ENCODE results near the gene LSM2. TPM values are rescaled to one million over a fixed set of nuclear protein-coding genes. Genes with fewer than 3 reads are reported as not detected.

Gene LSM2
- total and polyA plus RNA-seq, 2 donors from 2014 or later: 41.6 to 70.6 TPM

DNA sequence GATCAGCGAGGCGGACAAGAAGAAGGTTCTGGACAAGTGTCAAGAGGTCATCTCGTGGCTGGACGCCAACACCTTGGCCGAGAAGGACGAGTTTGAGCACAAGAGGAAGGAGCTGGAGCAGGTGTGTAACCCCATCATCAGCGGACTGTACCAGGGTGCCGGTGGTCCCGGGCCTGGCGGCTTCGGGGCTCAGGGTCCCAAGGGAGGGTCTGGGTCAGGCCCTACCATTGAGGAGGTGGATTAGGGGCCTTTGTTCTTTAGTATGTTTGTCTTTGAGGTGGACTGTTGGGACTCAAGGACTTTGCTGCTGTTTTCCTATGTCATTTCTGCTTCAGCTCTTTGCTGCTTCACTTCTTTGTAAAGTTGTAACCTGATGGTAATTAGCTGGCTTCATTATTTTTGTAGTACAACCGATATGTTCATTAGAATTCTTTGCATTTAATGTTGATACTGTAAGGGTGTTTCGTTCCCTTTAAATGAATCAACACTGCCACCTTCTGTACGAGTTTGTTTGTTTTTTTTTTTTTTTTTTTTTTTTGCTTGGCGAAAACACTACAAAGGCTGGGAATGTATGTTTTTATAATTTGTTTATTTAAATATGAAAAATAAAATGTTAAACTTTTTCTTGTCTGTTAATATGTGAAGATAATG lies 23.0 kb upstream of the LSM2 start:
- intact Hi-C loops (cut with DNase I): no loop called here
- Histone ChIP-seq H3K9me3 (ENCODE audit: control insufficient read depth in 2 of 3, insufficient read depth in 1 of 3, low read length in 3 of 3) (no peaks in the 10 kb centered on the region), H3K36me3 (ENCODE audit: control insufficient read depth in 2 of 3, insufficient read depth in 3 of 3, low read length in 3 of 3) (no peaks in the 10 kb centered on the region), H3K27me3 (ENCODE audit: control insufficient read depth, insufficient read depth, low read length) (no peaks in the 10 kb centered on the region), H3K9ac (ENCODE audit: low read length in 3 of 3) (peak overlapping the region; percentile 80 to 100 (median 83)), H3K4me3 (ENCODE audit: low read length in 3 of 3) (peak overlapping the region; percentile 84 to 96 (median 94)), H3K27ac (ENCODE audit: low read depth in 2 of 2, low read length in 2 of 2) (peak overlapping the region; percentile 89 to 94), H3K4me1 (ENCODE audit: control insufficient read depth in 2 of 3, insufficient read depth in 2 of 3, low read depth in 1 of 3, low read length in 3 of 3) (peaks cover 5 to 12% (median 5%) of the 10 kb centered on the region in 3 donors)
- FAIRE-seq: peak; percentile 50
- DNase-seq: peak in 3 of 5 donors; percentile 74 to 87 (median 83)
- TF ChIP-seq, protein P1, sequence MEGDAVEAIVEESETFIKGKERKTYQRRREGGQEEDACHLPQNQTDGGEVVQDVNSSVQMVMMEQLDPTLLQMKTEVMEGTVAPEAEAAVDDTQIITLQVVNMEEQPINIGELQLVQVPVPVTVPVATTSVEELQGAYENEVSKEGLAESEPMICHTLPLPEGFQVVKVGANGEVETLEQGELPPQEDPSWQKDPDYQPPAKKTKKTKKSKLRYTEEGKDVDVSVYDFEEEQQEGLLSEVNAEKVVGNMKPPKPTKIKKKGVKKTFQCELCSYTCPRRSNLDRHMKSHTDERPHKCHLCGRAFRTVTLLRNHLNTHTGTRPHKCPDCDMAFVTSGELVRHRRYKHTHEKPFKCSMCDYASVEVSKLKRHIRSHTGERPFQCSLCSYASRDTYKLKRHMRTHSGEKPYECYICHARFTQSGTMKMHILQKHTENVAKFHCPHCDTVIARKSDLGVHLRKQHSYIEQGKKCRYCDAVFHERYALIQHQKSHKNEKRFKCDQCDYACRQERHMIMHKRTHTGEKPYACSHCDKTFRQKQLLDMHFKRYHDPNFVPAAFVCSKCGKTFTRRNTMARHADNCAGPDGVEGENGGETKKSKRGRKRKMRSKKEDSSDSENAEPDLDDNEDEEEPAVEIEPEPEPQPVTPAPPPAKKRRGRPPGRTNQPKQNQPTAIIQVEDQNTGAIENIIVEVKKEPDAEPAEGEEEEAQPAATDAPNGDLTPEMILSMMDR (IDR thresholded peaks at IDR 0.05; ENCODE audit: borderline replicate concordance, extremely low read depth, insufficient read depth): peak; percentile 13

DNA sequence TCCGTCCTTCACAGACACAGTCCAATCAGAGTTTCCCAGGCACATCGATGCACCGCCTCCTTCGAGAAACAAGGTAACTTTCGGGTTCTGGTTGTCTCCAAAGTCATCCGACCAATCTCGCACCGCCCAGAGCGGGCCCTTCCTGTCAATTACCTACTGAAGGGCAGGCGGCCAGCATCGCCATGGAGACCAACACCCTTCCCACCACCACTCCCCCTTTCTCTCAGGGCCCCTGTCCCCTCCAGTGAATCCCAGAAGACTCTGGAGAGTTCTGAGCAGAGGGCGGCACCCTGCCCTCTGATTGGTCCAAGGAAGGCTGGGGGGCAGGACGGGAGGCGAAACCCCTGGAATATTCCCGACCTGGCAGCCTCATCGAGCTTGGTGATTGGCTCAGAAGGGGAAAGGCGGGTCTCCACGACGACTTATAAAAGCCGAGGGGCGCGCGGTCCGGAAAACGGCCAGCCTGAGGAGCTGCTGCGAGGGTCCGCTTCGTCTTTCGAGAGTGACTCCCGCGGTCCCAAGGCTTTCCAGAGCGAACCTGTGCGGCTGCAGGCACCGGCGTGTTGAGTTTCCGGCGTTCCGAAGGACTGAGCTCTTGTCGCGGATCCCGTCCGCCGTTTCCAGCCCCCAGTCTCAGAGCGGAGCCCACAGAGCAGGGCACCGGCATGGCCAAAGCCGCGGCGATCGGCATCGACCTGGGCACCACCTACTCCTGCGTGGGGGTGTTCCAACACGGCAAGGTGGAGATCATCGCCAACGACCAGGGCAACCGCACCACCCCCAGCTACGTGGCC lies 20.7 kb upstream of the LSM2 start, which contains the start of gene HSPA1B:
TSS of gene HSPA1B (plus strand) at position 453 of the 794 bp plus-strand sequence. CDS start at position 666, 213 bp downstream.
- Histone ChIP-seq H3K9ac (ENCODE audit: low read length in 3 of 3) (peak within 1 kb of the TSS; percentile 74 to 100 (median 100)), H3K9me3 (ENCODE audit: control insufficient read depth in 2 of 3, insufficient read depth in 1 of 3, low read length in 3 of 3) (no peaks in the 10 kb centered on the region), H3K4me1 (ENCODE audit: control insufficient read depth in 2 of 3, insufficient read depth in 2 of 3, low read depth in 1 of 3, low read length in 3 of 3) (peaks cover 5 to 17% (median 7%) of the 10 kb centered on the region in 3 donors), H3K27me3 (ENCODE audit: control insufficient read depth, insufficient read depth, low read length) (no peaks in the 10 kb centered on the region), H3K36me3 (ENCODE audit: control insufficient read depth in 2 of 3, insufficient read depth in 3 of 3, low read length in 3 of 3) (no peaks in the 10 kb centered on the region), H3K4me3 (ENCODE audit: low read length in 3 of 3) (peak within 1 kb of the TSS; percentile 76 to 79 (median 78)), H3K27ac (ENCODE audit: low read depth in 2 of 2, low read length in 2 of 2) (peak within 1 kb of the TSS; percentile 99 to 100)
- TF ChIP-seq, protein P1 (IDR thresholded peaks at IDR 0.05; ENCODE audit: borderline replicate concordance, extremely low read depth, insufficient read depth): no peak
- intact Hi-C loops (cut with DNase I): no loop called here
- FAIRE-seq (peak; percentile 96), DNase-seq (peak; percentile 100)

DNA sequence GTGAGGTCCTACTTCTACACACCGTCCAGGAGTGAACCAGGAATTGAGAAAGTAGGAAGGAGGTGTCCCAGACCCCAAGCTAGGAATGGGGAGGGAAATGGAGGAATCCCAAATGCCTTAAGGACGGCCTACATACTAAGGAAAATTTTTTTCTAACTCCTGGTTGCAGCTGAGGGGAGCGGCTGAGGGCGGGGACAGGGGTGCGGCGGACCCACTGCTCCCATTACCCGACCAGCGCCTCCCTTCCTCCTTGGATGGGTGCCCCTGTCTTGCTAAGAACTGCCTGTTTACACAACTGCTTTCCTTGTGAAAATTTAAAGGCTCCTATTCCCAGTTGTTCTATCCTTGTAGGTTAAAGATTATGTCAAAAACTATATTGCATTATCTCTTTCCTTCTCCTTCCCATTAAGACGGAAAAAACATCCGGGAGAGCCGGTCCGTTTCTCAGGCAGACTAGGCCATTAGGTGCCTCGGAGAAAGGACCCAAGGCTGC lies 20.1 kb upstream of the LSM2 start:
- Histone ChIP-seq H3K9ac (ENCODE audit: low read length in 3 of 3) (peak overlapping the region; percentile 74 to 100 (median 100)), H3K27me3 (ENCODE audit: control insufficient read depth, insufficient read depth, low read length) (no peaks in the 10 kb centered on the region), H3K27ac (ENCODE audit: low read depth in 2 of 2, low read length in 2 of 2) (peak overlapping the region; percentile 99 to 100), H3K36me3 (ENCODE audit: control insufficient read depth in 2 of 3, insufficient read depth in 3 of 3, low read length in 3 of 3) (no peaks in the 10 kb centered on the region), H3K9me3 (ENCODE audit: control insufficient read depth in 2 of 3, insufficient read depth in 1 of 3, low read length in 3 of 3) (no peaks in the 10 kb centered on the region), H3K4me3 (ENCODE audit: low read length in 3 of 3) (peak overlapping the region; percentile 69 to 76 (median 76)), H3K4me1 (ENCODE audit: control insufficient read depth in 2 of 3, insufficient read depth in 2 of 3, low read depth in 1 of 3, low read length in 3 of 3) (peaks cover 5 to 17% (median 7%) of the 10 kb centered on the region in 3 donors)
- TF ChIP-seq, protein P1 (IDR thresholded peaks at IDR 0.05; ENCODE audit: borderline replicate concordance, extremely low read depth, insufficient read depth): no peak
- peak in 4 of 5 donors; percentile 81 to 97 (median 90) for DNase-seq
- intact Hi-C loops (cut with DNase I): no loop called here
- no peak for FAIRE-seq

Data from kidney (tissue), 14 donors.